ENCODE measurements around the gene ZNF683.

The ZNF683 gene

GRCh38 chr1:26350701-26351589 lies 21.6 kb downstream of the ZNF683 start:
- no peaks in the 10 kb centered on the region for H3K79me2 ChIP-seq (ENCODE audit: insufficient read depth, low read length)
- TF ChIP-seq CTCF (conservative IDR thresholded peaks at IDR 0.05; ENCODE audit: low read length) = no peak
- TF ChIP-seq EZH2phosphoT487 (IDR thresholded peaks at IDR 0.05; ENCODE audit: borderline replicate concordance) = no peak
- no peaks in the 10 kb centered on the region for H3K27me3 ChIP-seq (ENCODE audit: insufficient read depth, low read length, poor library complexity, severe bottlenecking)
- H4K20me1 ChIP-seq (ENCODE audit: insufficient read depth, low read length, poor library complexity, severe bottlenecking) = no peaks in the 10 kb centered on the region
- H3K4me2 ChIP-seq (ENCODE audit: low read depth, low read length, poor library complexity, severe bottlenecking) = no peak overlapping the region
- H3K9me2 ChIP-seq (replicated peaks; ENCODE audit: low read depth, low read length) = no peaks in the 10 kb centered on the region
- peaks cover 4% of the 10 kb centered on the region for H3K4me1 ChIP-seq (ENCODE audit: insufficient read depth, low read length, poor library complexity, severe bottlenecking)
- H3K4me3 ChIP-seq (ENCODE audit: low read length, poor library complexity, severe bottlenecking) = no peak overlapping the region
- H3K9ac ChIP-seq (ENCODE audit: low read depth, low read length, poor library complexity, severe bottlenecking) = no peak overlapping the region
- H3F3A ChIP-seq (ENCODE audit: low read depth) = no peaks in the 10 kb centered on the region
- no peaks in the 10 kb centered on the region for H3K36me3 ChIP-seq (ENCODE audit: insufficient read depth, low read length)
- no peak overlapping the region for H2AFZ ChIP-seq (ENCODE audit: low read length)
- no peaks in the 10 kb centered on the region for H3K9me3 ChIP-seq (ENCODE audit: insufficient read depth, low read depth, low read length)

- H3K9ac ChIP-seq (ENCODE audit: low read depth, low read length, poor library complexity, severe bottlenecking) = no peak overlapping the region
- H3K4me2 ChIP-seq (ENCODE audit: low read depth, low read length, poor library complexity, severe bottlenecking) = no peak overlapping the region
- H3F3A ChIP-seq (ENCODE audit: low read depth) = no peaks in the 10 kb centered on the region
- H3K27me3 ChIP-seq (ENCODE audit: insufficient read depth, low read length, poor library complexity, severe bottlenecking) = no peaks in the 10 kb centered on the region
- H3K79me2 ChIP-seq (ENCODE audit: insufficient read depth, low read length) = no peaks in the 10 kb centered on the region
- no peaks in the 10 kb centered on the region for H4K20me1 ChIP-seq (ENCODE audit: insufficient read depth, low read length, poor library complexity, severe bottlenecking)
- no peak overlapping the region for H2AFZ ChIP-seq (ENCODE audit: low read length)
- H3K9me3 ChIP-seq (ENCODE audit: insufficient read depth, low read depth, low read length) = no peaks in the 10 kb centered on the region
- no peak overlapping the region for H3K4me3 ChIP-seq (ENCODE audit: low read length, poor library complexity, severe bottlenecking)
- peaks cover 4% of the 10 kb centered on the region for H3K4me1 ChIP-seq (ENCODE audit: insufficient read depth, low read length, poor library complexity, severe bottlenecking)
- no peaks in the 10 kb centered on the region for H3K9me2 ChIP-seq (replicated peaks; ENCODE audit: low read depth, low read length)
- H3K36me3 ChIP-seq (ENCODE audit: insufficient read depth, low read length) = no peaks in the 10 kb centered on the region
- TF ChIP-seq EZH2phosphoT487 (IDR thresholded peaks at IDR 0.05; ENCODE audit: borderline replicate concordance) (no peak), CTCF (conservative IDR thresholded peaks at IDR 0.05; ENCODE audit: low read length) (no peak)
Measured at GRCh38 chr1:26350343-26350700, 22.2 kb downstream of the ZNF683 start.

- Histone ChIP-seq H3F3A (ENCODE audit: low read depth) (no peaks in the 10 kb centered on the region), H3K9me3 (ENCODE audit: insufficient read depth, low read depth, low read length) (no peaks in the 10 kb centered on the region), H3K27me3 (ENCODE audit: insufficient read depth, low read length, poor library complexity, severe bottlenecking) (no peaks in the 10 kb centered on the region), H3K36me3 (ENCODE audit: insufficient read depth, low read length) (no peaks in the 10 kb centered on the region), H3K79me2 (ENCODE audit: insufficient read depth, low read length) (no peaks in the 10 kb centered on the region), H3K9ac (ENCODE audit: low read depth, low read length, poor library complexity, severe bottlenecking) (no peak overlapping the region), H2AFZ (ENCODE audit: low read length) (no peak overlapping the region), H3K4me2 (ENCODE audit: low read depth, low read length, poor library complexity, severe bottlenecking) (no peak overlapping the region), H3K9me2 (replicated peaks; ENCODE audit: low read depth, low read length) (no peaks in the 10 kb centered on the region), H4K20me1 (ENCODE audit: insufficient read depth, low read length, poor library complexity, severe bottlenecking) (no peaks in the 10 kb centered on the region), H3K4me1 (ENCODE audit: insufficient read depth, low read length, poor library complexity, severe bottlenecking) (peaks cover 4% of the 10 kb centered on the region), H3K4me3 (ENCODE audit: low read length, poor library complexity, severe bottlenecking) (no peak overlapping the region)
- TF ChIP-seq EZH2phosphoT487 (IDR thresholded peaks at IDR 0.05; ENCODE audit: borderline replicate concordance) = no peak
- no peak for TF ChIP-seq CTCF (conservative IDR thresholded peaks at IDR 0.05; ENCODE audit: low read length)
Measured at GRCh38 chr1:26349877-26350244, 22.7 kb downstream of the ZNF683 start.
